Omental fat pad (tissue), 4 donors: ENCODE data around the gene MRPS2. TPM values are rescaled to one million over a fixed set of nuclear protein-coding genes. Genes with fewer than 3 reads are reported as not detected.

Experiments
- ATAC-seq: fragments of 150-250 bp; one replicate; pipeline ENCODE4 v1.9.1; 2016; ENCODE audit warnings: mild to moderate bottlenecking, moderate library complexity; ENCODE audit not compliant: low FRiP score
- DNase-seq: peaks from one replicate; pipeline ENCODE4 v3.0.0-alpha.2; 2019; ENCODE audit warnings: low spot score
- total RNA-seq, 4 donors: library from RNA; depleted of rRNA; stranded (reverse); fragments of >200 nt; gene quantifications; one replicate each; pipeline ENCODE4 v1.1.0, GENCODE V29; 2016
- TF ChIP-seq, protein P1 (sequence below), 3 donors: fragments of 450-650 bp; IDR thresholded peaks; one replicate each; pipeline ENCODE4 v1.5.1; 2016 to 2017; ENCODE audit warnings: antibody characterized with exemption in 3 of 3, mild to moderate bottlenecking in 3 of 3, moderate library complexity in 2 of 3

The MRPS2 gene
- total RNA-seq, 4 donors from 2014 or later, result 23.5 to 46.8 (median 34.9) TPM

DNA sequence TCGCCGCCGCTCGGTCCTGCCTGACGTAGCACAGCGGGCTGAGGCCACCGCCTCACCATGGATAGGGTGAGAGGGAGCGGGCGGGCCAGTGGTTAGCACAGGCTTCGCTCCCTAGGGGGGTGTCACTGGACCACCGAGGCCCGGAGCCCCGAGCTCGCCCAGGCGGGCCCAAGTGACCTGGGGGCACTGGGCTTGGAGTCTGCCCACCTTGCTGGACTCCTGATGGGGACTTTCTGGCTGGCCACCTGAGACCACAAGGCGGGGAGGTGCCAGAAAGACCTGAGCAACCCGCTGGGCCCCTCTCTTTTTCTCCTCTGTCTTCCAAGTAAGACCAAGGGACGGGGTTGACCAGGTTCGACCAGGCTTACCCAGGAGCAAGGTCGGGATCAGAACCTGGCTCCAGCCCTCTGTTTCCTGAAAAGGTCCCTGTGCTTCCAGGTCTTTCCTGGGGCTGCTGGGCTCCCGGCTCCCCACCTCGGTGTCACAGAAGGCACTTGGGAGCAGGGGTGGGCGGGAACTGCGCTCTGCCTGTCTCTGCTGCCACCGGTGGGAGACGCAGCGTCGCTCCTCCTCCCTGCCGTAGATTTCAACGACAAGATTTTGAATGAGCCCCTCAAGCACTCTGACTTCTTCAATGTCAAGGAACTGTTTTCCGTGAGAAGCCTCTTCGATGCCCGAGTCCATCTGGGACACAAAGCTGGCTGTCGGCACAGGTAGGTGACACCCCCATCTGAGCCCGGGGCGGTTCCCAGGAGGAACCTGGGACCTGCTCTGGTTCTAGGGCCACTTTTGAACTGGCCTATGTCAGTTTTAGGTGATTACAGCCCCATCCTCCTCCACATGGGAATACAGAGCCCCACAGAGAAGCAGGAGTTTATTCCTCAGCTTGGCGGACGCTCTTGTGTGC is 1.0 kb downstream of the MRPS2 start:
- TF ChIP-seq, protein P1, sequence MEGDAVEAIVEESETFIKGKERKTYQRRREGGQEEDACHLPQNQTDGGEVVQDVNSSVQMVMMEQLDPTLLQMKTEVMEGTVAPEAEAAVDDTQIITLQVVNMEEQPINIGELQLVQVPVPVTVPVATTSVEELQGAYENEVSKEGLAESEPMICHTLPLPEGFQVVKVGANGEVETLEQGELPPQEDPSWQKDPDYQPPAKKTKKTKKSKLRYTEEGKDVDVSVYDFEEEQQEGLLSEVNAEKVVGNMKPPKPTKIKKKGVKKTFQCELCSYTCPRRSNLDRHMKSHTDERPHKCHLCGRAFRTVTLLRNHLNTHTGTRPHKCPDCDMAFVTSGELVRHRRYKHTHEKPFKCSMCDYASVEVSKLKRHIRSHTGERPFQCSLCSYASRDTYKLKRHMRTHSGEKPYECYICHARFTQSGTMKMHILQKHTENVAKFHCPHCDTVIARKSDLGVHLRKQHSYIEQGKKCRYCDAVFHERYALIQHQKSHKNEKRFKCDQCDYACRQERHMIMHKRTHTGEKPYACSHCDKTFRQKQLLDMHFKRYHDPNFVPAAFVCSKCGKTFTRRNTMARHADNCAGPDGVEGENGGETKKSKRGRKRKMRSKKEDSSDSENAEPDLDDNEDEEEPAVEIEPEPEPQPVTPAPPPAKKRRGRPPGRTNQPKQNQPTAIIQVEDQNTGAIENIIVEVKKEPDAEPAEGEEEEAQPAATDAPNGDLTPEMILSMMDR (IDR thresholded peaks at IDR 0.05), result no peak
- ATAC-seq (no peak), DNase-seq (no peak)

DNA sequence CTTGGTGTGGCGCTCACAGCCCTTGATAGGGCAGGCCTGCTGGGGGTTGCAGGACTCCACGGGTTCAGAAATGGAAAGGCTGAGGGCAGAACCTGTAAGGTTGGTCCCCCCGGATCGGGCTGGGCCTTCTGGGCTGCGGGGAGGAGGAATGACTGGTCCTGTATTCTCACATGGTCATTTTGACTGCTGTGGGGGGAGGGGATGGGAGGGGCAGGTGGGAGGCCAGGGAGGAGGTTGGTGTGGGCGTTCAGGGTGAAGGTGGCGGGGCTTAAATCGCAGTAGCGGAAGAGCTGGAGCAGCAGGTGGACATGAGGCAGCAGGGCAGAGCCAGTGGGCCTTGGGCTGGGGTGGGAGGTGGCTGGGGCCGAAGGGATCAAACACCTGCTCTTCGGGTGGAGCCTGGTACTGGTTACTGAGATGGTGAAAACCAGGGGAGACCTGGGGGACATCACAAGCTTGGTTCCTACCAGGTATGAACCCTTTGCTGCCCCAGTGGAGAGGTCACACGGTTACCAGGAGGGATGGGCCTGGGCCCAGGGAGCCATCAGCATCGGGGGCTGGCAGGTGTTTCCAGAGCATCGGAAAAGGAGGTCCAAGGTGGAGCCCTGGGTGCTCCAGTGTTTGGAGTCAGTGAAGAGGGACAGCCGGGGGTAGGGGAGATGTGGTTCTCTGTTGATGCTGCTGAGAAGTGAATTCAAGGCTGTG is 1.8 kb downstream of the MRPS2 start:
- no peak for DNase-seq

DNA sequence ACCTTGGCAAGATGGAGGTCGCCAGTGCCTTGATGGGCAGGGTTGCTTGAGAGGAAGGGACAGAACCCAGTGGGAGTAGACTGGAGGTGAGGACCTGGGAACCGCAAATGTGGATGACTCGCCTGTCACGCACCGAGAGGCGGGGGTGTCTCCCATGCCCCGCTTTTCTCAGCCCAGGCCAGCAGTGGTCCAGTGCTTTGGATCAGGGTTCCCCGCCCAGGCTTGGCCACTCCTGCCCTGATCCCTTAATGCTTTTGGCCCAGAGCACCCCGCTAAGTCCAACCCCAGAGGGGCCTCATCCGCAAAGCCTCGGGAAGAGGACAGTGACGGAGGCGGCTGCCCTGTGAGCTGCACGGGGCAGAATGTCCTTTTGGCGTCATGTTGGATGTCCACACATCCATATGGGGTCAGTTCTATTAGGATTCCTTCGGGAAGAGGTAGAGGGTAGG is 2.4 kb downstream of the MRPS2 start:
- TF ChIP-seq, protein P1 (IDR thresholded peaks at IDR 0.05), result no peak
- no peak for ATAC-seq
- no peak for DNase-seq

More for the DNA sequence above, 1.8 kb downstream of the MRPS2 start:
- no peak for ATAC-seq
- TF ChIP-seq, protein P1 (IDR thresholded peaks at IDR 0.05), result no peak

DNA sequence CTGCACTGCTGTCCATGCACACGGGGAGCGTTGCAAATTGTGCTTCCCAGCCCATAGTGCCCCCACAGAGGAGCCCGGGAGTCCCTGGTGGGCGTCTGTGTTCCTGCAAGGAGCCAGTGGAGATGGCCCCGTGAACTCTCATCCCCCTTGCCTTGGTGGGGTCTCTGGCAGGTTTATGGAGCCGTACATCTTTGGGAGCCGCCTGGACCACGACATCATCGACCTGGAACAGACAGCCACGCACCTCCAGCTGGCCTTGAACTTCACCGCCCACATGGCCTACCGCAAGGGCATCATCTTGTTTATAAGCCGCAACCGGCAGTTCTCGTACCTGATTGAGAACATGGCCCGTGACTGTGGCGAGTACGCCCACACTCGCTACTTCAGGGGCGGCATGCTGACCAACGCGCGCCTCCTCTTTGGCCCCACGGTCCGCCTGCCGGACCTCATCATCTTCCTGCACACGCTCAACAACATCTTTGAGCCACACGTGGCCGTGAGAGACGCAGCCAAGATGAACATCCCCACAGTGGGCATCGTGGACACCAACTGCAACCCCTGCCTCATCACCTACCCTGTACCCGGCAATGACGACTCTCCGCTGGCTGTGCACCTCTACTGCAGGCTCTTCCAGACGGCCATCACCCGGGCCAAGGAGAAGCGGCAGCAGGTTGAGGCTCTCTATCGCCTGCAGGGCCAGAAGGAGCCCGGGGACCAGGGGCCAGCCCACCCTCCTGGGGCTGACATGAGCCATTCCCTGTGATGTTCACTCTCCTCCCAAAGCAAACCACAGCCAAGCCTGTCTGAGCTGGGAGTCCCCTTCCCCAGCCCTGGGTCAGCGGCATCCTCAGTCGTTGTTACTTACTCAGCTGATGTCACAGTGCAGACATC is 3.1 kb downstream of the MRPS2 start:
- DNase-seq (no peak), ATAC-seq (no peak)

DNA sequence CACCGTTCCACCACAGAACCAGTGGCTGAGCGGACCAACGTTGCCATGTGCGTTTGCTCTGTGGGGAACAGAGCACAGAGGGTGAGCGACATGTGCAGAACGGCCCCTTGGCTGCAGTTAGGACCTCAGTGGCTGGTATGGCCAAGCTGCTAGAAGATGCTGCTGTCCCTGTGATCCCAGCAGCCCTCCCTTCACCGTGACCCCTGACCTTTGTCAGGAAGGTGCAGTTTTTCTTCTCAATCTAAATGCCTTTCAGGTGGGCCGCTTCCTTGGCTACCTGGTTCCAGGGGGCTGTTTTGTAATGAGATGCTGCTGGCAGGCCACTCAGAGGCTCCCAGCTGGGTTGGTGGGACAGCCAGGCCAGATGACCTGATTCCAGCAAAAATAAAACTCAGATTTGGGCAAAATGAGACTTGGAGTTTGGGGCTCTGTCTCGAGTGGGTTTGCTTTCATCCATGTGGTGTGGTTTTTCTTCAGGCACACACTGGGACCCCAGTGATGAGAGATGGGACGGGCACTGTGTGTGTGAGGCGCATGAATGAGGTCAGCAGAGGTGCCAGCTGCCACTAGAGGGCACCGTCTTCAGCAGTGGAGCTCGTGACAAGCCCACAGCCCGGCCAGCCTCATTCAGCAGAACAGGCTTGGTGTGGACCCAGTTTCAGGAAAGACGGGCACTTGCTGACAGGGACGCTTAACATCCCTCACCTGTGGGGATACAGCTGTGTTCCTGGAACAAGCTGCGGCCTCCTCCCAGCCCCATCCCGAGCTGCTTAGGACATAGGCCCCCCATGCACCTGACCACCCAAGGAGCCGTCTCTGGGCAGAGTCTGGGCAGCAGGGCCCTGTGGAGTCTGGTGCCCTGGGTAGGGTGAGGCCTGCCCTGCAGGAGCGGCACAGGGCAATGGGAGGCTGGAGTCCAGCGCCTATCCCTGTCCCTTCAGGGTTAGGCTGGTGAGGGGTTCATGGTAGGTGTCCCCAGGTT is 4.1 kb downstream of the MRPS2 start:
- DNase-seq (peak; percentile 47), ATAC-seq (no peak)
- TF ChIP-seq, protein P1 (IDR thresholded peaks at IDR 0.05), result no peak

More for the DNA sequence above, 3.1 kb downstream of the MRPS2 start:
- TF ChIP-seq, protein P1 (IDR thresholded peaks at IDR 0.05), result no peak
